A549 (cell line): ENCODE results near the gene WFDC13.

Experiments used
- CEBPB ChIP-seq, 2 experiments: fragments of >200 bp in 1 of 2; sonication (Bioruptor Twin) in 1 of 2; formaldehyde crosslinking in 1 of 2; IDR thresholded peaks; 2 replicates each; pipeline ENCODE4 v1.6.1; 2012 to 2016
- ESRRA ChIP-seq: fragments of 150-350 bp; IDR thresholded peaks from 2 replicates; pipeline ENCODE4 v1.6.1; 2014; ENCODE audit warnings: mild to moderate bottlenecking, low read length, borderline replicate concordance
- POLR2A ChIP-seq: IDR thresholded peaks from 2 replicates; pipeline ENCODE4 v1.6.1; 2012; ENCODE audit warnings: mild to moderate bottlenecking, low read length
- SMC3 ChIP-seq: fragments of >200 bp; sonication (Bioruptor Twin); formaldehyde crosslinking; IDR thresholded peaks from 3 replicates; pipeline ENCODE4 v1.6.1; 2018; ENCODE audit warnings: inconsistent platforms
- ZFP36 ChIP-seq: fragments of 450-650 bp; IDR thresholded peaks from 2 replicates; pipeline ENCODE4 v1.6.1; 2014; ENCODE audit warnings: borderline replicate concordance; ENCODE audit not compliant: partially characterized antibody
- TF ChIP-seq, protein P1 (sequence below): fragments of >200 bp; sonication (Bioruptor Twin); formaldehyde crosslinking; IDR thresholded peaks from 3 replicates; pipeline ENCODE4 v1.5.1; 2016

DNA sequence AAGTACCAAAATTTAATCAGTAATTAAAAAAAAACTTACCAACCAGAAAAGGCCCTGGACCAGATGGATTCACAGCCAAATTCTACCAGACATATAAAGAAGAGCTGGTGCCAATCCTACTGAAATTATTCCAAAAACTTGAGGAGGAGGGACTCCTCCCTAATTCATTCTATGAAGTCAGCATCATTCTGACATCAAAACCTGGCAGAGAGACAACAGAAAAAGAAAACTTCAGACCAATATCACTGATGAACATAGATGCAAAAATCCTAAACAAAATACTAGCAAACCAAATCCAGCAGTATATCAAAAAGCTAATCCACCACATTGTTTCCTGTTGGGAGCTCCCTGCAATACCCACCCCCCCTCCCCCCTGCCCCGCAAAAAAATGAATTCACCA is 31.7 kb upstream of the WFDC13 start, which contains the start of gene WFDC11:
- TF ChIP-seq, protein P1, sequence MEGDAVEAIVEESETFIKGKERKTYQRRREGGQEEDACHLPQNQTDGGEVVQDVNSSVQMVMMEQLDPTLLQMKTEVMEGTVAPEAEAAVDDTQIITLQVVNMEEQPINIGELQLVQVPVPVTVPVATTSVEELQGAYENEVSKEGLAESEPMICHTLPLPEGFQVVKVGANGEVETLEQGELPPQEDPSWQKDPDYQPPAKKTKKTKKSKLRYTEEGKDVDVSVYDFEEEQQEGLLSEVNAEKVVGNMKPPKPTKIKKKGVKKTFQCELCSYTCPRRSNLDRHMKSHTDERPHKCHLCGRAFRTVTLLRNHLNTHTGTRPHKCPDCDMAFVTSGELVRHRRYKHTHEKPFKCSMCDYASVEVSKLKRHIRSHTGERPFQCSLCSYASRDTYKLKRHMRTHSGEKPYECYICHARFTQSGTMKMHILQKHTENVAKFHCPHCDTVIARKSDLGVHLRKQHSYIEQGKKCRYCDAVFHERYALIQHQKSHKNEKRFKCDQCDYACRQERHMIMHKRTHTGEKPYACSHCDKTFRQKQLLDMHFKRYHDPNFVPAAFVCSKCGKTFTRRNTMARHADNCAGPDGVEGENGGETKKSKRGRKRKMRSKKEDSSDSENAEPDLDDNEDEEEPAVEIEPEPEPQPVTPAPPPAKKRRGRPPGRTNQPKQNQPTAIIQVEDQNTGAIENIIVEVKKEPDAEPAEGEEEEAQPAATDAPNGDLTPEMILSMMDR, result no peak
- no peak for TF ChIP-seq CEBPB (IDR thresholded peaks at IDR 0.05)
- no peak for TF ChIP-seq SMC3
- TF ChIP-seq POLR2A, result no peak
- TF ChIP-seq ZFP36, result no peak
- no peak for TF ChIP-seq ESRRA
